GM12873 (cell line): Measurements from ENCODE around the gene KLHL10.

Source experiments
- CTCF ChIP-seq: IDR thresholded peaks from 2 replicates; pipeline ENCODE4 v1.5.1; 2012; ENCODE audit warnings: low read depth, mild to moderate bottlenecking, moderate library complexity, low read length, control low read depth; ENCODE audit not compliant: insufficient read depth; ENCODE audit errors: missing control alignments

KLHL10 gene

DNA sequence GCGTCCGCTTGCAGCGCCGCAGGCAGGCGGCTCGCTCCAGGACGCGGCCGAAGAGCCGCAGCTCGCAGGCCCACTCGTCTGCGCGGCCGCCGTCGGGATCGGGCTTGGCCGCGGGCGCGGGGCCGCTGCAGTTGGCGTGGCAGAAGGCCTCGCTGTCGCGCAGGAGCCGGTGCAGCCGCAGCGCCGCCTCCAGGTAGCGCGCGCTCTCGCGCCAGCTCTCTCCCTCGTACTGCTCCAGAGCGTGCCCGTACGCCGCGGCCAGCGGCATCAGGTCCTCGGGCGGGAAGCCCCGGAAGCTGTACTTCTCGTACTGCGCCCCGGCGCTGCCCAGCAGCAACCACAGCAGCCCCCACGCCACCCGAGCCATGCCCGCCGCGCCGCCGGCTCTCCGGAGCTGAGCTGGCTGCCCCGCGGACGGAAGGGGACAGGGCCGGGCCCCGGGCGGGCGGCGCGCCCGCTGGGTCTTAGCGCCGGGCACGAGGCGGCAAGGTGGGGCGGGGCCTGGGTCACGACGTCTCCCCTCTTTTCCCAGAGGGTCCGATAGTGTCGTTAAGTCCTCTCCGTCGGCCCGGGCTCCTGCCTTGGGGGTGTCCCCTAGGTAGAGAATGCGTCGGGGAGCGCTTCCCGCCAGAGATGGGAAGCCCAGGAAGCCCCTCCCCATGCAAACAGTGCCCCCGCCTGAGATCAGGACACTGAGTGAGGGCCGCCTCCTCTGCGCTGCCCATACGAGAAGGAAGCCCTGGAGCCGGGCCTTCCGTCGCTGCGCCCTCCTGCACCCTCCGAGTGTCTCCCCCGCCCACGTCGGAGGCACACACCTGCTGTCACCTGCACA, 25.9 kb upstream of the KLHL10 start, which contains the start of gene P3H4:
P3H4 (minus strand) TSS at position 401 of the 832 bp plus-strand sequence; CDS start at position 367, 34 bp downstream.
- TF ChIP-seq CTCF: peak; percentile 76

DNA sequence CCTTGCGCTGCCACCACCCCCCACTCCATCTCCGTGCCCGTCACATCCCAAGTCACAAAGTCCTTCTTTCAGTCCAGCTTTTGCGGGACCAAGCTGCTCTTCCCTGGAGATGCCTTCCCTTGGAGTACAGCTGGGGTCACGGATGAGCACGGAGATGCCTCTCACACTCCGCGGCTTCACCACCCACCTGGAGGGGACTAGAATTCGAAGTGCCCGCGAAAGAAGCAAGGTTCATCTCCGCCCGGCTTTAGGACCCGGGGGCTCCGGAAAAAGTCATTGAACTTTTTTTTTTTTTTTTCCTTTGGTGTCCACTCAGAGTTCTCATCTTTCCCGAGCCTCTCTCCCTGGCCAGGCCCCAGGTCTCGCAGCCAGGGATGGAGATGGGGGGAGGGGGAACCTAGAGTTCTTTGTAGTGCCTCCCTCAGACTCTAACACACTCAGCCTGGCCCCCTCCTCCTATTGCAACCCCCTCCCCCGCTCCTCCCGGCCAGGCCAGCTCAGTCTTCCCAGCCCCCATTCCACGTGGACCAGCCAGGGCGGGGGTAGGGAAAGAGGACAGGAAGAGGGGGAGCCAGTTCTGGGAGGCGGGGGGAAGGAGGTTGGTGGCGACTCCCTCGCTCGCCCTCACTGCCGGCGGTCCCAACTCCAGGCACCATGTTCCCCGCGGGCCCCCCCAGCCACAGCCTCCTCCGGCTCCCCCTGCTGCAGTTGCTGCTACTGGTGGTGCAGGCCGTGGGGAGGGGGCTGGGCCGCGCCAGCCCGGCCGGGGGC, 25.1 kb upstream of the KLHL10 start, which contains the start of gene FKBP10:
FKBP10 (plus strand) TSS at position 624 of the 771 bp plus-strand sequence; CDS start at position 655, 31 bp downstream.
- TF ChIP-seq CTCF: no peak

- no peak for TF ChIP-seq CTCF
Observed at GRCh38 chr17:41813152-41813680, 24.4 kb upstream of the KLHL10 start.

DNA sequence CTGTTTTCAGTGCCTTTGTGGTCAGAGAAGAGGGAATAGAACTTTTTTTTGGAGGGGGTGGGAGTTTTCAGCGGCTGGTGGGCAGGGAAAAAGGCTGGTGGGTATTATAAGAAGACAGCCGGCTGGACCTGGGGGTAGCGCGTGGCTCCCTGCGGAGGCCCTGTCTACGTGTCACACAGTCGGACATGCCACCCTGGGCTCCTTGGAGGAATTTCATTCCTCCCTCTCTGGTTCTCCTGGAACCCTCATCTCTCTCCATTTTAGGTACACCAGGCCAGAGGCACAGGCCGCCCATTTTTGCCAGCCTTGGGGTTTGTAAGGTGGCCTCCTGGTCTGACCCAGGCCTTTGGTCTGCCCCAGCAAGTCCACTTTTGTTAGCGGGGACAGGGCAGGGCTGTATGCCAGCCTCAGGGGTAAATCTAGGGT, 23.9 kb upstream of the KLHL10 start:
- TF ChIP-seq CTCF: no peak

DNA sequence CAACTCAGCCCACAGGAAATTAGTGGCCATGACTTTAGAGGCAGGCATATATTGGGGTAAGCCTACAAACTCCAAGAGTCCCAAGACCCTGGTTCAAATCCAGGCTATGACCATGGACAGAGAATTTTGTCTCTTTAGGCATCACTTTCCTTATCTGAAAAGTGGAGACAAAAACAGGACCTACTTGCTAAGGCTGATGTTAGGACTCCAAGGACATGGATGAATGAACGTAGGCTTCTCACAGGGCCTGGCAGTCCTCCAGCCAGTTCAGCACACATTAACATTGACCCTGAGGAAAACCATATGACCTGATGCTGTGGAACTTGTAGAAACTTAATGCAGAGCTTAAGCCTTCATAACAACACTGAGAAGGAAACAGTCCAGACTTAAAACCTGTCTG, 23.4 kb upstream of the KLHL10 start:
- no peak for TF ChIP-seq CTCF

DNA sequence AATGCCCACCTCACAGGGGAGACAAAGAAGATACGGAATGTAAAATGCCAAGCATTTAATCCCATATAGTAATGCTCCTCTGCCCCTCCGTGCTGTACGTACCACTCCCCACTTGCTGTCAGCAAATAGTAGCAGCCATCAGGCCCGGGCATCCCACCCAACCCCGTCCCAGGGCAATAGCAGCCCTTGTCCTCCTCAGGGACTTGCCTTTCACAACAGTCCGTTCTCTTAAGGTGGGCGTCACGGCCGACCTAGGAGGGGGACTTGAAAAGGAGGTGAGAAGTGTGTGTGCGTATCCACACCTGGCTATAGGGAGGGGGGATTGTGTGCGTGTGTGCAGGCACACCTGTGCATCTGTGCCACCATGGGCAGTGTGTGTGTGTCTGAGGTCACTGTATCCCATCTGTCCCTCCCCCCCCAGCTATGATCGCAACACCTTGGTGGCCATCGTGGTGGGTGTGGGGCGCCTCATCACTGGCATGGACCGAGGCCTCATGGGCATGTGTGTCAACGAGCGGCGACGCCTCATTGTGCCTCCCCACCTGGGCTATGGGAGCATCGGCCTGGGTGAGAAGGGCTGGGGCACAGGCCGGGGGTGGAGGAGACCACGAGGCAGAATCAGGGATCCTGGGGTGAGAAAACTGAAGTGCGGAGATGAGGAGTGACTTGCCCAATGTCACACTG, 20.8 kb upstream of the KLHL10 start:
- TF ChIP-seq CTCF: no peak

DNA sequence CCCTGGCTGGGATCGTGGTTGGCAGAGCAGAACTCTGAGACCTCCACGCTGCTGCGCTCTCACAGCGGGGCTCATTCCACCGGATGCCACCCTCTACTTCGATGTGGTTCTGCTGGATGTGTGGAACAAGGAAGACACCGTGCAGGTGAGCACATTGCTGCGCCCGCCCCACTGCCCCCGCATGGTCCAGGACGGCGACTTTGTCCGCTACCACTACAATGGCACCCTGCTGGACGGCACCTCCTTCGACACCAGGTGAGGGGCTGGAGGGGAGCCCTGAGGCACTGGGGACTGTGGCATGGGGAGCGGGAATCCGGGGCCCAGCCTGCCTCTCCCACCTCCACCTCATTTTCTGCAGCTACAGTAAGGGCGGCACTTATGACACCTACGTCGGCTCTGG, 19.6 kb upstream of the KLHL10 start:
- no peak for TF ChIP-seq CTCF
